Measurements from ENCODE around the gene FUT9.

- no peak for TF ChIP-seq CEBPB (IDR thresholded peaks at IDR 0.05)
- TF ChIP-seq MAX (IDR thresholded peaks at IDR 0.05): no peak
- TF ChIP-seq EP300 (IDR thresholded peaks at IDR 0.05; ENCODE audit: borderline replicate concordance): no peak
- no peak for TF ChIP-seq FOXM1 (IDR thresholded peaks at IDR 0.05; ENCODE audit: borderline replicate concordance, low read depth)
- TF ChIP-seq RAD21 (IDR thresholded peaks at IDR 0.05; ENCODE audit: low read depth): no peak
- TF ChIP-seq EGR1 (IDR thresholded peaks at IDR 0.05): no peak
Observed at GRCh38 chr6:96007663-96008062, 8.1 kb upstream of the FUT9 start.
